NCI-H2081 (cell line): ENCODE data around the gene SH3PXD2A.
"Not testable (repeated sequence)": the region's sequence is repeated elsewhere in the genome, so short reads cannot be mapped to it uniquely, and the experiment has no call there.

ENCODE experiments used
- DNase-seq, 2 experiments: peaks; one replicate each; lab custom pipeline; 2025; lab: John Stamatoyannopoulos, UW

The SH3PXD2A gene

DNA sequence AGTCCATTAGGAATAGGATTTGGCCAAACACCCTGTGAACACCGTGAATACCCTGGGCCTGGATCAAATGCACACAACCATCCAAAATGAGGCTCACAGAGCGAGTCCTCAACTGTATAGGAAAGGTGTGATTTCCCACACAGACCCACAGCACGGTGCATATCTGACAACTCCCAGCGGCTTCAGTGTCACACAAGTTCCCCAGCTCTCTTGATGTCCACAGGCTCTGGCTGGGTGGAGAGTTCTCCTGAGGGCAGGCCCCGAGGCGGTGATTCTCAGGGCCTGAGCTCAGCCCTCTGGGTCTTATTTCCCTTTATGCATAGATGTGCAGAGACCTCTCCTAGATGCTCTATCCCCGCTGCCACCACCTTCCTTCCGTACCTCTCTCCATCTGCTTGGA lies 64.1 kb downstream of the SH3PXD2A start:
- no peak for DNase-seq

DNA sequence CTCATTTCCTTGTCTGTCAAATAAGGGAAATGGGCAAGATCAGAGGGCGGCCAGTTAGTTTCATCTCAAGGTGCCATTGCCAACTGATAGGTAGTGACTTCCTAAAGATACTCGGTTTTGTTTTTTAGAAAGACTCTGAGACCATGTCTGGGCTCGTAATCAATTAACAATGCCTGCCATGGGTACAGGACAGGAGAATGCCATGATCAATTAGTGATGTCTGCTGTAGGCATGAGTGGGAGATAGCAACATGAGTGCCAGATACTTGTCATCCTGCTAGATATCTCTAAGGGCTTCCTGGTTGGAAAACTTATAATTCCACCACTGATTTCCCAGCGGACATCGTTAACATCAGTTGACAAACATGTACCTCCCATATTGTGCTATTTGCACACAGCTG lies 64.8 kb downstream of the SH3PXD2A start:
- DNase-seq, result no peak

DNA sequence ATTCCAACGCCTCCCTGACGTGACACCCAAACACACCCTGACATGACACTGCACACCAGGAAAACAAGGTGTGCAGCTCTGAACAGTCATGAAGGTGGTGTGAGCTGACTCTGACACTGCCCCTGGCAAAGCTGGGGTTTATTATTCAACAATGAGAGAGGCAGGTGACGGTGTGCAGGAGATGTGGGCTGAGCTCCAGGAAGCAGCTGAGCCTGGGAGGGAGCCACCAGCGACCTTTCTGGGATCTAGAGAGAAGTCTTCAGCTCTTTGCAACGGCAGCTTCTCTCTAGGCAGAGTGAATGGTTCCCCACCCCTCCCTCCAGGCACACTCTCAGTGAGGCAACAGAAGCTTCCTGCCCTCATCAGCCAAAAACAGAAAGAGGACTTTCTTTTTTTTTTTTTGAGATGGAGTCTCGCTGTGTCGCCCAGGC lies 65.6 kb downstream of the SH3PXD2A start:
- DNase-seq, result peak in 1 of 2 experiments; percentile 16

GRCh38 chr10:103789161-103789560 lies 66.2 kb downstream of the SH3PXD2A start:
- DNase-seq, result no peak

GRCh38 chr10:103787331-103787730 lies 68.0 kb downstream of the SH3PXD2A start:
- DNase-seq, result no peak

GRCh38 chr10:103786020-103786419 lies 69.4 kb downstream of the SH3PXD2A start:
- DNase-seq, result no peak

GRCh38 chr10:103784723-103785418 lies 70.5 kb downstream of the SH3PXD2A start:
- no peak for DNase-seq

DNA sequence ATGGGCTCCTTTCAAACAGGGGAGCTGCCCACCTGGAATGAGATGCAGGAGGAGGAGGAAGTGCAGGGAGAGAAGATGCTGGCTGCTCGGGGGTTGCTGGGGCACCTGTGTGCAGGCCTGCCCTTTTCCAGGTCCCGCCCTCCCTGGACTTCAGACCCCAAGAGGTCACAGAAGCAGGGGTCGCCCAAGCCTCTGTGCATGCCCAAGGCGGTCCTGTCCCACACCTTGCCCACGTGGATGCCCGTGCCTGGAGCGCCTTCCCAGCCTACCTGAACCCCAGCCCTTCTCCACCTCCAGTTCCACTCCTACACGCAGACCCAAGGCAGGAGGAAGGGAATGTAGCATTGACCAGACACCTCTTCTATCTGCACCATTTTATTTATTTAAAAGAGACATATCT lies 71.3 kb downstream of the SH3PXD2A start:
- DNase-seq, result no peak

DNA sequence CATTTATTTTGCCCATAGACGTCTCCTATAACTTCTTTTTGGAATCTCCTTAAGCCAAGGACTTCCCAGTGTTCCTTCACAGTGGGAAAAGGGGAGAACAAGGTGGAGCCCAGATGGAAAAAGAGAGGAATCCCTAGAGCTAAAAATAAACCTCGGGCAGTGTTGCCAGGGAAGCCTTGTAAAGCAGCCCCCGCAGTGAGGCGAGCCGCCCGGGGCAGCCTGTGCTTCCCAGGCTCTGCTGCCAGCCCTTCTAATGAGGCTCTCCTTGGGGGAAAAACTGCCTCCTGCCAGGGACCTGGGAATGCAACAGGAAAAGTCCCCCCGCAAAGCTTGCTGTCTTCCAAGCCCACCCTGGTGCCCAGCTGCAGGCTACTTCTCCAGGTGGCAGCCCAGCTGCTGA lies 71.7 kb downstream of the SH3PXD2A start:
- DNase-seq, result no peak

DNA sequence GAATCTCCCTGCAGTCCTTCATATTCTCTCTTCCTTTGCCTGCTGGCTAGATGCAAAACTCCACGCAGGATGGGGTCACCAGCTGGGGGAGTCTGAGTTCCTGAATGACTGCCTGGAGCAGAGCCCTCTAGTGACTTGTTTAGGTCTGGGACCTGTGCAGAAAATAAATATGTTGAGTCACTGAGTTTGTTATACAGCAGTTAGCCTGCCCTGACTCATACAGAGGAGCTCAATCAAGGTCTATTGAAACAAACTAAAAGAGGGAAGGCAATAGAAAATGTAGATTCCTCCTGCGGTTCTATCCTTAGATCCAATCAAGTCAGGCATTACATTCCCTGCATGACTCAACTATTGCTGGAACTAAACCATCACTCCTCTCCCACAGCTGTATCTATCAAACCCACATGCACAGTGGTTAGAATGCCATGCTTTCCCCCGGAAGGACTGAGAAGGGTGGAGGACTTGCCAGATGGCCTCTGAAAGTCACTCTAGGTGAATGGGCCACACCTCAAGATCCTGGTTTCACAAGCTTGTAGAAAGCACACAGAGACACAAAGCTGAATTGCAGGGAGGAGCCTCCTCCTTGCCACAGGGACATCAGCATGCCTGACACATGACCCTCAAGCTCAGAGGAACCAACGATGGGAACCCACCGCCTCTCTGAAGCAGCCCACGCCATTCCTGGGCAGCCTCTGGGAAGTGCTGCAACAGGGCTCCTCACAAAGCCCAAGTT lies 73.9 kb downstream of the SH3PXD2A start:
- no peak for DNase-seq

GRCh38 chr10:103780242-103781149 lies 74.9 kb downstream of the SH3PXD2A start:
- DNase-seq, result no peak

DNA sequence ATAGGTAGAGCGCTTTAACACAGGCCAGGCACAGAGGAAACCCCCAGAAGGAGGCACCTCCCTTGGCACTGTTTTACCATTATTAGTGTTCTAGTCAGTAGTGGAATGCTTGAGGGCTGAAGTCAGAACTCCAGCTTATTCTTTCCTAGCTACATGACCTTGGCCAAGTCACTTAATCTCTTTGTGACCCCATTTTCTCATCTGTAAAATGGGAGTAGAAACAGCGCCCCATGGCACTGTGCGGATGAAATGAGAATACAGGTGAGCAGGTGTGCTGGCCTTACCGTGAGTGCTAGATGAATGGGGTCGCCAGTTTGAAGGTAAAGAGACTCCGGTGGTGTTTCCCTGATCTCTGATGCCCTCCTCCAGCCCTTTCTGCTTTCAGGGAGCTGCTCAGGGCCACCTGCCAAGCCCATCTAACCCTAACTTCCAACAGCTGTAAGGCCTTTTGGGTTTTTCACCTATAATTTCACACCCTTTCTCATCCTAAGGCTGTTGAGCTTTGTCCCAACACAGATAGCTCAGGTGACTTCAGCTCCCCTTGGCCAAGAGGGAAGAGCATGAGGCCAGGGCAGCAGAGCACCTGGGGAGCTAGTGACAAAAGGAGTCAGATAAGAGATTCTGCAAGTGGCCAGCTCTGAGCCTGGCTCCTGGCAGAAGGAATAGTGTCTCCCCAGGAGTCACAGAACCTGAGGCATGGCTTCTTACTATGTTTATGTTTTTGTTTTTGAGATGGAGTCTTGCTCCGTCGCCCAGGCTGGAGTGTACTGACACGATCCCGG lies 76.8 kb downstream of the SH3PXD2A start:
- DNase-seq, result no peak

GRCh38 chr10:103776878-103777591 lies 78.3 kb downstream of the SH3PXD2A start:
- no peak for DNase-seq

DNA sequence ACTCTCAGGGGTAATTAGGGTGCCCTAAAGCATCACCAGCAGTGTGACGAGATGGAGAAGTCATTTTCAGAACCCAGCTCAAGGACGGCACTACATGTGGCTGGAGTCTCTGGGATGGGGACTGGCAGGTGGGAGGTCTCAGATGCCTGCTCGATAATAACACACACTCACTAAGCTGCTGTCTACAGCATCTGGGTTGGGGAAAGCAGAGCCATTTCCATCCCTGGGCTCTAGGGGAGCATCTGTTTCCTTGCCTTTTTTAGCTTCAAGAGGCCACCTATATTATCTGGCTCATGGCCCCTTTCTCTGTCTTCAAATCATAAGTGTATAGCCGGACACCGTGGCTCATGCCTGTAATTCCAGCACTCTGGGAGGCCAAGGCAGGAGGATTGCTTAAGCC lies 79.6 kb downstream of the SH3PXD2A start:
- no peak for DNase-seq

DNA sequence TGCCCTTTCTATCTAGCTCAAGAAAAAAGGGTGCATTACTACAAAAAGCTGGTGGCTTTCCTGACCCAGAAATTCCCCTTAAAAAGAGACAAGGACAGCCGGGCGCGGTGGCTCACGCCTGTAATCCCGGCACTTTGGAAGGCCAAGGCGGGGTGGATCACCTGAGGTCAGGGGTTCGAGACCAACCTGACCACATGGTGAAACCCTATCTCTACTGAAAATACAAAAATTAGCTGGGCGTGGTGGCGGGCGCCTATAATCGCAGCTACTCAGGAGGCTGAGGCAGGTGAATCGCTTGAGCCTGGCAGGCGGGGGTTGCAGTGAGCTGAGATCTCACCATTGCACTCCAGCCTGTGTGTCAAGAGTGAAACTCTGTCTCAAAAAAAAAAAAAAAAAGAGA lies 82.5 kb downstream of the SH3PXD2A start:
- DNase-seq, result not testable (repeated sequence)

GRCh38 chr10:103772096-103772845 lies 83.1 kb downstream of the SH3PXD2A start:
- no peak for DNase-seq

DNA sequence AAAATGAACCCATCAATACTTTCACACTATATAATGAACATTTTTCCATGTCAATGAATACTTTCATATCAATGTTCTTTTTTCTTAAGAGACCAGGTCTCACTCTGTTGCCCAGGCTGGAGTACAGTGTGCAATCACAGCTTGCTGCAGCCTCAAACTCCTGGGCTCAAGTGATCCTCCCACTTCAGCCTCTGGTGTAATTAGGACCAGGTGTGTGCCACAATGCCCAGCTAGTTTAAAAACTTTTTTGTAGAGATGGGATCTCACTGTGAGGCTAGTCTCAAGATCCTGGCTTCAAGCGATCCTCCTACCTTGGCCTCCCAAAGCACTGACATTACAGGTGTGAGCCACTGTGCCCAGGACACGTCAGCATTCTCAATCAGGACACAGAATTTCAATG lies 85.2 kb downstream of the SH3PXD2A start:
- DNase-seq, result no peak

- no peak for DNase-seq
Observed at GRCh38 chr10:103769176-103769575, 86.2 kb downstream of the SH3PXD2A start.

DNA sequence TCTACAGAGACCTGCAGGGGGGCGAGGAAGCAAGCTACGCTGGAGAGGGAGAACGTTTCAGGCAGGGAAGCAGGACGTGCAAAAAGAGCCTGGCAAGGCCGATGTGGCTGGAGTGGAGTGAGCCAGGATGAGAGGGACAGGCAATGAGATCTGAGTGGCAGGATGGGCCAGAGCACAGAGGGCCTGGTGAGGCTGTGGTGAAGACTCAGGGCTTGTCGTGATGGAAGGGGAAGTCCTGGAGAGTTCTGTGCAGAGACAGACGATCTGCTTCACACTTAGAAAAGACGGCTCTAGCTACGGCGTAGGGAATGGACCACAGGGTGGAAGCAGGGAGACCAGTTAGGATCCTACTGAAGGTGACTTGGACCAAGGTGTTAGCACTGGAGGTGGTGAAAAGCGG lies 87.0 kb downstream of the SH3PXD2A start:
- DNase-seq, result no peak

DNA sequence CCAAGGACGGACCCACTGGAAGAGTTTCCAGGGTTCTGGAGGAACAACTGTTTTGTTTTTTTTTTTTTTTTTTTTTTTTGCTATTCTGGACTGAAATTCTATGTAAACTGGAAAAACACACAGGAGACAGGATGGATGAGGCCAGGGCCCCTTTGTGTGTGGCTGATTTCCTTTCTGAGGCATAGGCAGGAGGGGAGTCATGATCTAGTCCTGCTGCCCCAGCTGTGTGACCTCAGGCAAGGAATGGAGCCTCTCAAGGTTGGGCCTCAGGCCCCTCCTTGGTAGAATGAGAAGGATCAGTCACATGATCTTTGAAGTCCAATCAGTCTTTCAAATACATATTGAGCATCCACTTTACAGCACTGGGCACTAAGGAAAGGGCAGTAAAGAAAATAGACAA lies 87.6 kb downstream of the SH3PXD2A start:
- no peak for DNase-seq
